GM21786 (cell line): ENCODE measurements around the gene BCKDHA.
"Not testable (repeated sequence)": the region's sequence is repeated elsewhere in the genome, so short reads cannot be mapped to it uniquely, and the experiment has no call there.

ENCODE experiments used
- ATAC-seq: cut with Tn5 transposase; IDR thresholded peaks from one replicate; pipeline ENCODE4 v1.9.1; 2021; ENCODE audit not compliant: unreplicated experiment

Gene BCKDHA

DNA sequence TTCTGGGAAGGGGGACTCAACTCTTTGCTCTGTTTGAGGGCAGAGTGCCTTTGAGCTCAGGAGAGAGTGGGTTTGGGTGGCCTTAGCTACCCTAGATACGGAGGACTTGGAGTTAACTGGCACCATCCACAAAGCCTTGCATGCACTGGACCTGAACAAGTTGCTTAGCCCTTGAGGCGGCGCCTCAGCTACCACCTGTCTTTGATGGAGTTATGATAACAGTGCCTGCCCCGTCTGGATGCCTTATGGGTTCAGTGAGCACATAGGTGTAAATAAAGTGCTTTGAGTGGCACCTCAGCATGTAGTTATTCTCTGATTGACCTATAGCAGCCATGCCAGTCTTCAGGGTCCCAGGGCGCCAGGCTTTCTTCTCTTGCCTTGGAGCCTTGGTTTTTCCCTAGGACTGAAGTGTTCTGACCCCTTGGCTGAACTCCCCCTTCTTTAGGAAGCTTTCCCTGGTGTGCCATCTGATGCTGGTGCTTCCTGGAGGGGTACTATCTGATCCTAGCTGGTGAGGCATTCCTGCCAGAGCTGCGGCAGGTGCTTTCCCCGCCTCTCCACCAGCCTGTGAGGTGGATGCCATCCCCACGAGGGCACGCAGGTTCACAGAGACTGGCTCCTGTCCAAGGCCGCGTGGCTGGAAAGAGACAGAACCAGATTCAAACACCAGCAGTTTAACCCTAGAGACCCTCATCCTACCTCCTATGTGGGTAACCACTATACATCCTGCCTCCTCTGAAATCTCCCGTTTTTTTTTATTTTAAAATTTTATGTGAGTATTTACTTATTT is 5.8 kb downstream of the BCKDHA start:
- no peak for ATAC-seq

GRCh38 chr19:41405776-41406175 is 8.2 kb downstream of the BCKDHA start:
- no peak for ATAC-seq

GRCh38 chr19:41407271-41407670 is 9.7 kb downstream of the BCKDHA start:
- ATAC-seq: no peak

- ATAC-seq: no peak
Measured at GRCh38 chr19:41408256-41408655, 10.6 kb downstream of the BCKDHA start.

GRCh38 chr19:41408846-41409245 is 11.2 kb downstream of the BCKDHA start:
- ATAC-seq: not testable (repeated sequence)

- no peak for ATAC-seq
Measured at GRCh38 chr19:41409288-41409687, 11.7 kb downstream of the BCKDHA start.

DNA sequence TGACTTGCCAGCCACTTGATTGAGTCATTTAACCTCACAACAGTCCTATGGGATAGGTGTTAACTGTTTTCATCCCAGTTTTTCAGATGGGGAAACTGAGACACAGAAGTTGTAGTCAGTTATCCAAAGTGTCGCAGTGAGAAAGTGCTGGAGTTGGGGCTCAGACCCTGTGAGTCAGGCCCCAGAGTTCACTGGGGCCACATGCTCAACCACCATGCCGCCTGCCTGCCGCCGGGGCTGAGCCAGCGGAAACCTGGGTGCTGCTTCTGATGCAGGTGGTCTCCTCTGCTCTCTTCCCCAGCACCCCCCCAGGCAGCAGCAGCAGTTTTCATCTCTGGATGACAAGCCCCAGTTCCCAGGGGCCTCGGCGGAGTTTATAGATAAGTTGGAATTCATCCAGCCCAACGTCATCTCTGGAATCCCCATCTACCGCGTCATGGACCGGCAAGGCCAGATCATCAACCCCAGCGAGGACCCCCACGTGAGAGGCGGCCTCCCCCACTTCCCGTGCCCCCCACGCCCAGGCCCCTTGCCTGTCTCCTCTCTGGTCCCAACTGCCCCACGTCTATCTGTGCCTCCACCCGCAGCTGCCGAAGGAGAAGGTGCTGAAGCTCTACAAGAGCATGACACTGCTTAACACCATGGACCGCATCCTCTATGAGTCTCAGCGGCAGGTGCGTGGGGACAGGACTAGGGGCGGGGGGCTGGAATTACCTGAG is 12.9 kb downstream of the BCKDHA start:
- no peak for ATAC-seq

- no peak for ATAC-seq
Measured at GRCh38 chr19:41411100-41411967, 13.7 kb downstream of the BCKDHA start.

DNA sequence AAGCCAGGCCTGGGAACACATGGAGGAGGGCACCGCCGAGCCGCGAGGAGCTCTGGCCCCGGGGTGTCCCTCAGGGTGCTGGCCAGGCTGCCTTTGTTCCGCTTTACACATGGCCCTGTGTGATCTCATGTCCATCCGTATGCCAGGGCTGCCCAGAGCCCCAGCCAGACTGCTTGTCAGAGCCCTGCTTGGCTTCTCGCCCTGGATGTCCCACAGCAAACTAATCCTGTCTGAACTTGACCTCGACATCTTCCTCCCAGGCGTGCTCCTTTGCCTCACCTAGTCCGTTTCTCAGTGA is 14.3 kb downstream of the BCKDHA start:
- ATAC-seq: no peak

DNA sequence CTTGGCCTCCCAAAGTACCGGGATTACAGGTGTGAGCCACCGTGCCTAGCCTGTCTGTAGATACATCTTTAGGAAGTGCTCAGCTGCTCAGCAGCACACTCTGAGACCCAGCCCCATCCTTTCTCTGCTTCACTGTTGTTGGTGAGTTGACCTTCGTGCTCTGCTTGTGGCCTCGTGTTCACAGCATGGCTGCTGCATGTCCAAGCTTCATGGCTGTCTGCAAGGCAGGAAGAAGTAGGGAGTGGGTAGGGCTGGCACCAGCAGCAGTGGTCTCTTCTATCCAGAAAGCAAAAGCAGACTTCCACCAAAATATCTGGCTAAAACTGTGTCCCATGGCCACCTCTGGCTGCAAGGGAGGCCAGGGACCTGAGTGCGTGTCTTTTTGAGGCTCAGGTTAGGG is 15.3 kb downstream of the BCKDHA start:
- ATAC-seq: no peak

DNA sequence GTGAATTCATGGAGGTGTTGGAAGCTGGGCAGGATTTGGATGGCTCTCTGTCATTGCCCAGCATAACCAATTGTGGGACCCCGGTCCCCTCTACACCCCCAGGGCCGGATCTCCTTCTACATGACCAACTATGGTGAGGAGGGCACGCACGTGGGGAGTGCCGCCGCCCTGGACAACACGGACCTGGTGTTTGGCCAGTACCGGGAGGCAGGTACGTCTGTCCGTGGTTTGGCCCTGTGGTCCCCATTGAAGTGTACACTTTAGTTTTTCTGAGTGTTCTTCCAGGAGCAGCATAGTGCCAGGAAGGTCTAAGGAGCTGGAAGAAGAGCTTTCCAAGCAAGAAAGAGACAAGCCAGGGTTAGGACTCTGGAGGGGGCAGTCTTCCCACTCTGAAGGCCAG is 16.3 kb downstream of the BCKDHA start:
- no peak for ATAC-seq

DNA sequence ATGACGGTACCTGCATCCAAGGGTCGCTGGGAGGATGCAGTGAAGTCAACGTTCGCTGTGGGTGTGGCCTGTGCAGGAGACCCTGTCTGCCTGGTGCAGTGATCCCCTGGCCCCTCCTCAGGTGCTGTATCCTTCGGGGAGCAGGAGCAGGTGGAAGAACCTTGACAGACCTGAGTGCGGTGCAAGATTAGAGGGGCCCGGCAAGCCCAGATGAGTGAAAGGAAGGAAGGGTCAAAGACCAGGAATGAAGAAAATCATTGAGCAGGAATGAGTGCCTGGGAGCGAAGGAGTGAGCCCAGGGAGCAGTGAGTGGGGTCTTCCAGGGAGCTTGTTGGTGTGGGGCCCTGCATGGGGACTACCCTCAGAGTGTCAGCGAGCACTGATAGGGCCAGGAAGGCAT is 16.8 kb downstream of the BCKDHA start:
- no peak for ATAC-seq

- no peak for ATAC-seq
Measured at GRCh38 chr19:41415154-41415571, 17.5 kb downstream of the BCKDHA start.

- no peak for ATAC-seq
Measured at GRCh38 chr19:41416194-41416674, 18.6 kb downstream of the BCKDHA start.

DNA sequence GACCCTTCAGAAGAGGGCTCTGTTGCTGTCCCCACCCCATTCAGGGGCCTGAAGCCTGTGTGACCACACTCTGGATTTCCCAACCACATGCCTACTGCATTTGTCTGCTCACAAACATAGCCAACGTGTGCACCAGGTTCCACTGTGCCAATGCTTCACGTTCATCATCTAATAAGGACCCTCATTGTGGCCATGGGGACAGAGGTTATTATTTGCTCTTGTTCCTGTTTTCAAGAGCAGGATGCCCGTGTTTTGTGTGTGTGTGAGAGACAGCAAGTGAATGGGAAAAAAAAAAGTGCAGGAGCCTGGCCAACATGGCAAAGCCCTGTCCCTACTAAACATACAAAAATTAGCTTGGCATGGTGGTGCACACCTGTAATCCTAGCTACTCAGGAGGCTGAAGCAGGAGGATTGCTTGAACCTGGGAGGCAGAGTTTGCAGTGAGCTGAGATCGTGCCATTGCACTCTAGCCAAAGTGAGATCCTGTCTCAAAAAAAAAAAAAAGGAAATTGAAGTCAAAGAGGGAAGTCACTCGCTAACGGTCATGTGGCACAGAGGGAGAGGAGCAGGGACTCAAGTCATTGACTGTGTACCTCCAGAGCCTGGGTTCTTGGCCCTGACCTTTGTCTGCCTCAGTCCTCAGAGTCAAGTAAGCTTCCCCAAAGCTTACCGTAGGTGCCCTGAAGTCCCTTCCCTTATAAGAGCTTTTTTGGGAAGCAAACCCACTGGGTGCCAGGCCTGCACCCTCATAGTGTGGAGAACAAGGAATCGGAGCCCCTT is 22.7 kb downstream of the BCKDHA start:
- ATAC-seq: no peak

DNA sequence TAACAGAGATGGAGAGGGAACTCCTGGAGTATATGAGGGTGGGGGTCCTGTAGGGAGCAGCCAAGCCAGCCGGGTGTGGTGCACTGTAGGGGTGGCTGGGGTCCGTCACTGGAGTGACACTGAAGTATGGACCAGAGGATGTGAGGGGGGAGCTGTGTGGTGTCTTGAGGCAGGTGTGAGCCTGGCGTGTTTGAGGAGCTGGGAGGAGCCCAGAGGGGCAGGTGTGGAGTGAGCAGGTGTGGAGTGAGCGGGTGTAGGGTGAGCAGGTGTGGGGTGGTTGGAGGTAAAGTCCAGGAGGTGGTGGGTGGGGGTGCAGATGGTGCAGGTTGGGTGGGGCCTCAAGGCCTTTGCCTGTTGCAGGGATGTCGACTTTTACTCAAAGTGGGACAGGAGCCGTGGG is 23.7 kb downstream of the BCKDHA start:
- no peak for ATAC-seq

DNA sequence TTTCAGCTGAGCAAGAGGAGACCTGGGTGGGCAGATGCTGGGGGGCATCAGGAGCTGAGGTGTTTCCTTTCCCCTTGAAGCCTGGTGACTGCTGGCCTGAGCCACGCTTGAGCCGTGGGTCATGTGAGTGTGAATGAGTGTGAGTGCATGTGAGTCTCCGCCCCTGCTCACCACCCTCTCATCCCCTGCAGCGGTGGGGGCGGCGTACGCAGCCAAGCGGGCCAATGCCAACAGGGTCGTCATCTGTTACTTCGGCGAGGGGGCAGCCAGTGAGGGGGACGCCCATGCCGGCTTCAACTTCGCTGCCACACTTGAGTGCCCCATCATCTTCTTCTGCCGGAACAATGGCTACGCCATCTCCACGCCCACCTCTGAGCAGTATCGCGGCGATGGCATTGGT is 24.4 kb downstream of the BCKDHA start:
- ATAC-seq: no peak

DNA sequence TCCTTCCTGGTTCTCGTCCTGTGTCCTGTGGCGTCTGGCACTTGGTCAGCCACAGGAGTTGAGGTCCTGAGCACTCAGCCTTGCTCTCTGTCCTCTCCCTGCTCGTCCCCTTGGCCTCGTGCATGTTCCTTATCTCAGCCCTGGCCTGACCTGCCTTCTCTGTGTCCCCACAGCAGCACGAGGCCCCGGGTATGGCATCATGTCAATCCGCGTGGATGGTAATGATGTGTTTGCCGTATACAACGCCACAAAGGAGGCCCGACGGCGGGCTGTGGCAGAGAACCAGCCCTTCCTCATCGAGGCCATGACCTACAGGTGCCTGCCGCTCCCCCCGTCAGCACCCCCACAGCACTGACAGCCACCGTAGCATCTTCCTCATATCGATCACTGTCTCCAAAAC is 24.8 kb downstream of the BCKDHA start:
- ATAC-seq: no peak

- no peak for ATAC-seq
Measured at GRCh38 chr19:41422955-41423354, 25.3 kb downstream of the BCKDHA start.

GRCh38 chr19:41424335-41425173 is 26.9 kb downstream of the BCKDHA start:
- ATAC-seq: no peak
